IgD-negative memory B cell (primary cell): ENCODE measurements around the gene CDH16. TPM values are rescaled to one million over a fixed set of nuclear protein-coding genes. Genes with fewer than 3 reads are reported as not detected.

Experiments
- H3K27ac Mint-ChIP-seq, 3 donors: one replicate each; pipeline ENCODE4 v1.8.0; 2020 to 2022; ENCODE audit warnings: mild to moderate bottlenecking in 3 of 3, mixed read lengths in 3 of 3, moderate library complexity in 1 of 3
- H3K27me3 Mint-ChIP-seq: one replicate; pipeline ENCODE4 v1.8.0; 2021; ENCODE audit warnings: mixed read lengths
- H3K36me3 Mint-ChIP-seq: one replicate; pipeline ENCODE4 v1.8.0; 2020; ENCODE audit warnings: mild to moderate bottlenecking, mixed read lengths
- H3K4me1 Mint-ChIP-seq, 3 donors: one replicate each; pipeline ENCODE4 v1.8.0; 2020 to 2022; ENCODE audit warnings: mixed read lengths in 3 of 3, mild to moderate bottlenecking in 1 of 3
- H3K4me3 Mint-ChIP-seq, 4 donors: one replicate each; pipeline ENCODE4 v1.8.0; 2020 to 2022; ENCODE audit warnings: mild to moderate bottlenecking in 4 of 4, mixed read lengths in 4 of 4, moderate library complexity in 3 of 4
- H3K9me3 Mint-ChIP-seq, 3 donors: one replicate each; pipeline ENCODE4 v1.8.0; 2020 to 2021; ENCODE audit warnings: mixed read lengths in 3 of 3, mild to moderate bottlenecking in 1 of 3
- polyA plus RNA-seq: library from polyadenylated mRNA; unstranded; fragments of 300-500 nt; fragmentation: Illumina TruSeq; gene quantifications from one replicate; pipeline ENCODE4 v1.2.3, GENCODE V29; 2021

Gene CDH16
- polyA plus RNA-seq, 1 donor from 2014 or later = not detected

- Mint-ChIP-seq H3K9me3 (no peaks in the 10 kb centered on the region), H3K4me3 (no peak overlapping the region), H3K4me1 (no peaks in the 10 kb centered on the region), H3K27ac (no peak overlapping the region), H3K36me3 (no peaks in the 10 kb centered on the region), H3K27me3 (no peaks in the 10 kb centered on the region)
Observed at GRCh38 chr16:66915041-66915440, 3.6 kb downstream of the CDH16 start.

DNA sequence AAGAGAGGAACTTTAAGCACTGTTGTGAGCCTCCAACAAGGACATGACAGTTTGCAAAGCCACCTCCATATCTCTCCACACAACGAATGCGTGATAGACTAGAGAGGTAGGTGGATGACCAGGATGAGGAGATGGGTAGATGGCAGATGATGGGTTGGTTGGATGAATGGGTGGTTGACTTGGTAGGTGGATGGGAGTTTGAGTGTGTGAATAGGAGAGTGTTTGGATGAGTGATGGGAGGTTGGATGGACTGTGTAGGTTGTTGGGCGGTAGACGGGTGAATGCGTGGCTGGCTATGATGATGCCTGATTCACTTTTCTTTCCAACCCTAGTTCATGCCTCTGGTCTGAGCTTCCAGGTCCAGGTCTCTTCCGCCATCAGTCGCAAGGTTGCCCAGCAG, 4.1 kb downstream of the CDH16 start:
- no peak overlapping the region for H3K27ac Mint-ChIP-seq
- H3K4me3 Mint-ChIP-seq = peak overlapping the region in 2 of 4 donors; percentile 18 to 78
- H3K9me3 Mint-ChIP-seq = no peaks in the 10 kb centered on the region
- H3K4me1 Mint-ChIP-seq = no peaks in the 10 kb centered on the region
- H3K36me3 Mint-ChIP-seq = no peaks in the 10 kb centered on the region
- H3K27me3 Mint-ChIP-seq = no peaks in the 10 kb centered on the region

GRCh38 chr16:66913711-66914110, 5.0 kb downstream of the CDH16 start:
- no peaks in the 10 kb centered on the region for H3K9me3 Mint-ChIP-seq

DNA sequence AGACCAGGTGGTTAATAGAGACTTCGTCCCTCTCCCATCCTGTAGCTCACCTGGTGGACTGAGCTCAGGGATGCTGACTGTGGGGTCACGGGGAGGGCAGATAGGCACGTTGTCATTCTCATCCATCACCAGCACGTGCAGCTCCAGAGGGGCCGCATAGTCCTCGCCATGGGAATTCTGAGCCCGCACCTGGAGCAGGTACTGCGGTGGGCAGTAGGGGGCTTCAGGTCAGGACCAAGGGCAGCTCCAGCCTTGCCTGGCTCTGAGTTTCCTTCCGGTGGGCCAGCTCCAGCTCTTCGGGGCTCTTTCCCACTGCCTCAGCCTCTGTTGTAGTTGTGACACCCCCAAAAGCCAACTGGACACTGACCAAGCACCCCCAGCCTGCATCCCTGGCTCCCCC, 5.6 kb downstream of the CDH16 start:
- no peaks in the 10 kb centered on the region for H3K9me3 Mint-ChIP-seq
- no peaks in the 10 kb centered on the region for H3K36me3 Mint-ChIP-seq
- peaks cover 1% of the 10 kb centered on the region for H3K27me3 Mint-ChIP-seq
- no peak overlapping the region for H3K27ac Mint-ChIP-seq
- no peaks in the 10 kb centered on the region for H3K4me1 Mint-ChIP-seq
- no peak overlapping the region for H3K4me3 Mint-ChIP-seq

More at GRCh38 chr16:66913711-66914110, 5.0 kb downstream of the CDH16 start:
- Mint-ChIP-seq H3K27me3 (no peaks in the 10 kb centered on the region), H3K27ac (peak overlapping the region in 1 of 3 donors; percentile 46), H3K4me3 (no peak overlapping the region), H3K4me1 (no peaks in the 10 kb centered on the region), H3K36me3 (no peaks in the 10 kb centered on the region)

DNA sequence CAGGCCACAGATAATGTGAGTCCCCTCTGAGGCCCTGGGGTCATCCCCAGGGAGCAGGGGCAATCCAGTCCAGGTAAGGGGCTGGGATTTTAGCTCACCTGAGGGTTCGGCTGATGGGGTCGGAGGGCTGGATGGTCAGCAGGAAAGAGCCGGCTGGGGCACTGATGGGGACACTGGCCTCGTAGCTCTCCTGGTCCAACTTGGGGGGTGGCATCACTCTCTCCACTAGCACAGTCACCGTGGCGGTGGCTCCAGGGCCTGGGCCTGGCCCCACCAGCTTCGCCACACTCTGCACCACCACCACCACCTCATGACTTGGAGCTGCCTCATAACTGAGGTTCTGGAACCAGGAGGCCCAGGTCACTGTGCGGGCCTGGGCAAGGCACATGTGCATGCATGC, 6.9 kb downstream of the CDH16 start:
- Mint-ChIP-seq H3K27ac (no peak overlapping the region), H3K27me3 (peaks cover 1% of the 10 kb centered on the region), H3K4me1 (no peaks in the 10 kb centered on the region), H3K36me3 (no peaks in the 10 kb centered on the region), H3K9me3 (no peaks in the 10 kb centered on the region), H3K4me3 (no peak overlapping the region)

DNA sequence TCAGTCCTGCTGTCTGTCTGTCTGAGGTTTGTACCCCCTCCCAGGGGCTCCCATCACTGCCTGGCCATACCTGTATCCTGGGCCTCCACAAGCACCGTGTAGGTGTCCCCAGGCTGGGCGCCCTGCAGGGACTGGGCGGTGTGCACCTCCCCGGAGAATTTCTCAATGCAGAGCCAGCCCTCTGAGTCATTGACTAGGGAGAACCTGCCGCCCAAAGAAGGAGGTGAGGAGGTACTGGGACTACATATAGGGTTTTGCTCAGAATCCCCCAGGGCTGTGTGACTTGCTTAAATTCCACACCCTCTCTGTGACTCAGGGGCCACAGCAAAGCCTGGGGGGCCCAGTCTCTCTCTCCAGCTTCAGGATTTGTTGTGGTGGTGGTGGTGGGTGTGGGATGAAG, 7.6 kb downstream of the CDH16 start:
- no peak overlapping the region for H3K4me3 Mint-ChIP-seq

GRCh38 chr16:66910175-66910940, 8.3 kb downstream of the CDH16 start:
- Mint-ChIP-seq H3K4me1 (no peaks in the 10 kb centered on the region), H3K27me3 (peaks cover 1% of the 10 kb centered on the region), H3K27ac (no peak overlapping the region), H3K9me3 (no peaks in the 10 kb centered on the region), H3K4me3 (no peak overlapping the region), H3K36me3 (peaks cover 1% of the 10 kb centered on the region)

More for the DNA sequence above, 7.6 kb downstream of the CDH16 start:
- Mint-ChIP-seq H3K4me1 (no peaks in the 10 kb centered on the region), H3K27me3 (peaks cover 1% of the 10 kb centered on the region), H3K27ac (no peak overlapping the region), H3K9me3 (no peaks in the 10 kb centered on the region), H3K36me3 (no peaks in the 10 kb centered on the region)

- Mint-ChIP-seq H3K27ac (no peak overlapping the region), H3K9me3 (no peaks in the 10 kb centered on the region), H3K4me1 (no peaks in the 10 kb centered on the region), H3K27me3 (peaks cover 1% of the 10 kb centered on the region), H3K4me3 (no peak overlapping the region), H3K36me3 (peaks cover 1% of the 10 kb centered on the region)
Observed at GRCh38 chr16:66908762-66909559, 9.7 kb downstream of the CDH16 start.

GRCh38 chr16:66908116-66908515, 10.6 kb downstream of the CDH16 start:
- Mint-ChIP-seq H3K27me3 (peaks cover 3% of the 10 kb centered on the region), H3K4me3 (no peak overlapping the region), H3K9me3 (no peaks in the 10 kb centered on the region), H3K4me1 (no peaks in the 10 kb centered on the region), H3K36me3 (peaks cover 1% of the 10 kb centered on the region), H3K27ac (no peak overlapping the region)

- Mint-ChIP-seq H3K27me3 (peaks cover 4% of the 10 kb centered on the region), H3K4me3 (no peak overlapping the region), H3K36me3 (peaks cover 1% of the 10 kb centered on the region), H3K9me3 (no peaks in the 10 kb centered on the region), H3K4me1 (no peaks in the 10 kb centered on the region), H3K27ac (no peak overlapping the region)
Observed at GRCh38 chr16:66906916-66907836, 11.5 kb downstream of the CDH16 start.

- H3K36me3 Mint-ChIP-seq = peaks cover 1% of the 10 kb centered on the region
- H3K27ac Mint-ChIP-seq = no peak overlapping the region
- H3K4me1 Mint-ChIP-seq = no peaks in the 10 kb centered on the region
- H3K4me3 Mint-ChIP-seq = no peak overlapping the region
- H3K27me3 Mint-ChIP-seq = peaks cover 4% of the 10 kb centered on the region
- H3K9me3 Mint-ChIP-seq = no peaks in the 10 kb centered on the region
Observed at GRCh38 chr16:66905633-66906539, 12.8 kb downstream of the CDH16 start.

DNA sequence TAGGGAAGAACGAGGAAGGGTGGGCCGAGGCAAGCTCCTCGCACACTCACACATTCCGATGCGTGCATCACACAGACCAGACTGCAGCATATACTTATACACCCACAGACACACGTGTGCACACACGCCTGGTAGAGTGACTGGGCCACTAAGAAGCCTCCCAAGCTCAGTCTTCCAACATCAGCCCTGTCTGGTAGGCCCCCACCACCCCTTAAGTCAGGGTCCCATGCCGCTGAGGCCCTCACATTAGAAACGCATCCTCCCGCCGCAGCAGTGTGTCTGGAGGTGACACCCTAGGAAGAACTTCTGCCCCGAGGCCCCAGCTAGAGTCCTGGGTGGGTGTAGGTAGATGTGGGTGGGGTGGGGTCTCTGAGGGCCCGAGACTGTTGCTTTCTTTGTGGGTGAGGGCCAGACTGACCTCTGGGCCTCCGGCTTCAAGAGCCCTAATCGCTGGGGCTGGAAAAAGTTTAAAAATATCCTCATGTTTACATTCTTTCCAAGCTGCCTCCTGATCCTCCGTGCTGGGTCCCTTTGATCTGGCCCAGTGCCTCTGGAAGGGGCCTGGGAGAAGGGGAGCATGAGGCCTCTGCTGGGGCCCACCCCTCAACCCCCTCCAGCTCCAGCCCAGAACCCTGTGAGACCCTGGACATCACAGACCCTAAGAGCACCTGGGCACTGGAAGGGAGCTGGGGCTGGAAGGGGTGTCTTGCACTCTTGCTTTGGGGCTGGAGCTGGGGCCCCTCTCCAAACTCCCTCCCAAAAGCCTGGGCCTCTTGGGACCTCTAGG, 13.6 kb downstream of the CDH16 start:
- Mint-ChIP-seq H3K4me3 (no peak overlapping the region), H3K9me3 (no peaks in the 10 kb centered on the region), H3K36me3 (peaks cover 1% of the 10 kb centered on the region), H3K27ac (no peak overlapping the region), H3K27me3 (peaks cover 4% of the 10 kb centered on the region), H3K4me1 (no peaks in the 10 kb centered on the region)

- Mint-ChIP-seq H3K9me3 (no peaks in the 10 kb centered on the region), H3K36me3 (peaks cover 1% of the 10 kb centered on the region), H3K27ac (no peak overlapping the region), H3K27me3 (peaks cover 4% of the 10 kb centered on the region), H3K4me1 (no peaks in the 10 kb centered on the region), H3K4me3 (no peak overlapping the region)
Observed at GRCh38 chr16:66904428-66904845, 14.2 kb downstream of the CDH16 start.
